ENCODE measurements around the gene BANP.
"Not testable (repeated sequence)": the region's sequence is repeated elsewhere in the genome, so short reads cannot be mapped to it uniquely, and the experiment has no call there.

DNA sequence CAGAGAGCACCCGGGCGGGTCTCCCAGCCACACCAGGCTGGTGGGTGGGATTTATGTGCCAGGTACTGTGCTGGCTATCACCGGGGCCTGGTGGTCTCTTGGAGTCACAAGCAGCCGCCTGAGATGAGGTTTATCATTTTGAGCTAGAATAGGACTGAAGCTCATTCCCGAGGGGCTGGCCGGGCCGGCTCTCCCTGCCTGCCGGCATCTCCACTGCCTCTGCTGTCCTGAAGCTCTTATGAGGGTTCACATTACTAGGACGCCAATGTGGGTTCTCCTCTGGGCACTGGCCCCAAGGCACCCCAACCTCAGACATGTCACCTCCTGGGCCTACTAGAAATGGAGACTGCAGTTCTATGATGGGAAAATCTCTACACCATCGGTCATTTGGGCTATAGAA is 137.4 kb downstream of the BANP start:
- TF ChIP-seq CHD2 (IDR thresholded peaks at IDR 0.05; ENCODE audit: low read length, partially characterized antibody); NFIC (IDR thresholded peaks at IDR 0.05; ENCODE audit: borderline replicate concordance); TEAD4 (IDR thresholded peaks at IDR 0.05; ENCODE audit: borderline replicate concordance, insufficient read depth); REST (IDR thresholded peaks at IDR 0.05; ENCODE audit: low read depth, low read length); POLR2AphosphoS5 (IDR thresholded peaks at IDR 0.05; ENCODE audit: low read depth, low read length); MXI1 (IDR thresholded peaks at IDR 0.05; ENCODE audit: low read depth, low read length); GABPA (IDR thresholded peaks at IDR 0.05; ENCODE audit: low read depth); SIN3A (IDR thresholded peaks at IDR 0.05; ENCODE audit: borderline replicate concordance, low read depth, low read length); EZH2phosphoT487 (IDR thresholded peaks at IDR 0.05; ENCODE audit: borderline replicate concordance, low read depth); EP300 (IDR thresholded peaks at IDR 0.05; ENCODE audit: borderline replicate concordance in 1 of 2, low read depth in 1 of 2, low read length in 1 of 2): not testable (repeated sequence)
- TF ChIP-seq, protein P1, sequence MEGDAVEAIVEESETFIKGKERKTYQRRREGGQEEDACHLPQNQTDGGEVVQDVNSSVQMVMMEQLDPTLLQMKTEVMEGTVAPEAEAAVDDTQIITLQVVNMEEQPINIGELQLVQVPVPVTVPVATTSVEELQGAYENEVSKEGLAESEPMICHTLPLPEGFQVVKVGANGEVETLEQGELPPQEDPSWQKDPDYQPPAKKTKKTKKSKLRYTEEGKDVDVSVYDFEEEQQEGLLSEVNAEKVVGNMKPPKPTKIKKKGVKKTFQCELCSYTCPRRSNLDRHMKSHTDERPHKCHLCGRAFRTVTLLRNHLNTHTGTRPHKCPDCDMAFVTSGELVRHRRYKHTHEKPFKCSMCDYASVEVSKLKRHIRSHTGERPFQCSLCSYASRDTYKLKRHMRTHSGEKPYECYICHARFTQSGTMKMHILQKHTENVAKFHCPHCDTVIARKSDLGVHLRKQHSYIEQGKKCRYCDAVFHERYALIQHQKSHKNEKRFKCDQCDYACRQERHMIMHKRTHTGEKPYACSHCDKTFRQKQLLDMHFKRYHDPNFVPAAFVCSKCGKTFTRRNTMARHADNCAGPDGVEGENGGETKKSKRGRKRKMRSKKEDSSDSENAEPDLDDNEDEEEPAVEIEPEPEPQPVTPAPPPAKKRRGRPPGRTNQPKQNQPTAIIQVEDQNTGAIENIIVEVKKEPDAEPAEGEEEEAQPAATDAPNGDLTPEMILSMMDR (IDR thresholded peaks at IDR 0.05), result not testable (repeated sequence)
- TF ChIP-seq, protein P2, sequence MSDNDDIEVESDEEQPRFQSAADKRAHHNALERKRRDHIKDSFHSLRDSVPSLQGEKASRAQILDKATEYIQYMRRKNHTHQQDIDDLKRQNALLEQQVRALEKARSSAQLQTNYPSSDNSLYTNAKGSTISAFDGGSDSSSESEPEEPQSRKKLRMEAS (IDR thresholded peaks at IDR 0.05; ENCODE audit: low read depth), result not testable (repeated sequence)
- TF ChIP-seq, protein P3, sequence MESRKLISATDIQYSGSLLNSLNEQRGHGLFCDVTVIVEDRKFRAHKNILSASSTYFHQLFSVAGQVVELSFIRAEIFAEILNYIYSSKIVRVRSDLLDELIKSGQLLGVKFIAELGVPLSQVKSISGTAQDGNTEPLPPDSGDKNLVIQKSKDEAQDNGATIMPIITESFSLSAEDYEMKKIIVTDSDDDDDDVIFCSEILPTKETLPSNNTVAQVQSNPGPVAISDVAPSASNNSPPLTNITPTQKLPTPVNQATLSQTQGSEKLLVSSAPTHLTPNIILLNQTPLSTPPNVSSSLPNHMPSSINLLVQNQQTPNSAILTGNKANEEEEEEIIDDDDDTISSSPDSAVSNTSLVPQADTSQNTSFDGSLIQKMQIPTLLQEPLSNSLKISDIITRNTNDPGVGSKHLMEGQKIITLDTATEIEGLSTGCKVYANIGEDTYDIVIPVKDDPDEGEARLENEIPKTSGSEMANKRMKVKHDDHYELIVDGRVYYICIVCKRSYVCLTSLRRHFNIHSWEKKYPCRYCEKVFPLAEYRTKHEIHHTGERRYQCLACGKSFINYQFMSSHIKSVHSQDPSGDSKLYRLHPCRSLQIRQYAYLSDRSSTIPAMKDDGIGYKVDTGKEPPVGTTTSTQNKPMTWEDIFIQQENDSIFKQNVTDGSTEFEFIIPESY (IDR thresholded peaks at IDR 0.05; ENCODE audit: borderline replicate concordance, low read depth), result not testable (repeated sequence)
